ENCODE measurements around the gene GP1BA.

Gene GP1BA

GRCh38 chr17:4950746-4951204 is 18.7 kb downstream of the GP1BA start, which contains the start of gene ENO3:
Gene ENO3 (plus strand): TSS chr17:4951119. CDS start chr17:4951830, 711 bp downstream.
- no peak for DNase-seq (ENCODE audit: low spot score)

- DNase-seq (ENCODE audit: low spot score), result no peak
Measured at GRCh38 chr17:4951486-4951885, 19.4 kb downstream of the GP1BA start.

- DNase-seq (ENCODE audit: low spot score), result no peak
Measured at GRCh38 chr17:4953451-4953961, 21.4 kb downstream of the GP1BA start.

- DNase-seq (ENCODE audit: low spot score), result no peak
Measured at GRCh38 chr17:4955091-4955490, 23.0 kb downstream of the GP1BA start.

GRCh38 chr17:4956493-4957061 is 24.5 kb downstream of the GP1BA start:
- DNase-seq (ENCODE audit: low spot score), result no peak

- no peak for DNase-seq (ENCODE audit: low spot score)
Measured at GRCh38 chr17:4958102-4958501, 26.0 kb downstream of the GP1BA start.

GRCh38 chr17:4959261-4959965 is 27.3 kb downstream of the GP1BA start:
- no peak for DNase-seq (ENCODE audit: low spot score)

- DNase-seq (ENCODE audit: low spot score), result no peak
Measured at GRCh38 chr17:4960279-4960922, 28.3 kb downstream of the GP1BA start.

GRCh38 chr17:4965311-4965986 is 33.4 kb downstream of the GP1BA start:
- DNase-seq (ENCODE audit: low spot score), result no peak

GRCh38 chr17:4966844-4967538 is 34.9 kb downstream of the GP1BA start:
- peak; percentile 100 for DNase-seq (ENCODE audit: low spot score)

GRCh38 chr17:4967539-4968485 is 35.7 kb downstream of the GP1BA start, which contains the start of gene SPAG7:
Gene SPAG7 (minus strand): TSS chr17:4967817. CDS start chr17:4967804, 13 bp downstream.
- DNase-seq (ENCODE audit: low spot score), result peak; percentile 94

GRCh38 chr17:4968486-4969046 is 36.5 kb downstream of the GP1BA start:
- DNase-seq (ENCODE audit: low spot score), result no peak

- no peak for DNase-seq (ENCODE audit: low spot score)
Measured at GRCh38 chr17:4969047-4969550, 37.0 kb downstream of the GP1BA start.

GRCh38 chr17:4969551-4970173 is 37.6 kb downstream of the GP1BA start:
- no peak for DNase-seq (ENCODE audit: low spot score)

- DNase-seq (ENCODE audit: low spot score), result no peak
Measured at GRCh38 chr17:4970273-4970672, 38.2 kb downstream of the GP1BA start.

GRCh38 chr17:4971826-4972225 is 39.7 kb downstream of the GP1BA start:
- DNase-seq (ENCODE audit: low spot score), result no peak

- no peak for DNase-seq (ENCODE audit: low spot score)
Measured at GRCh38 chr17:4972322-4972721, 40.2 kb downstream of the GP1BA start.

- DNase-seq (ENCODE audit: low spot score), result no peak
Measured at GRCh38 chr17:4972752-4973151, 40.7 kb downstream of the GP1BA start.

Measured in kidney capillary endothelial cell (primary cell).